Activated T-helper 1 cell treated with anti-CD3 and anti-CD28 coated beads, Interleukin-12 subunit alpha, Interleukin-12 subunit beta, Interleukin-2, Interleukin-4 antibody, amounts not matched to agents 30 ng/mL and 10 ng/mL and 1 ng/mL, durations not matched to agents 14 hours and 24 hours and 36 hours (primary cell): ENCODE measurements around the gene CRHR1. TPM values are rescaled to one million over a fixed set of nuclear protein-coding genes. Genes with fewer than 3 reads are reported as not detected.
A peak's percentile ranks its signal among the peaks of the same experiment; 100 is the strongest.

Source experiments
- DNase-seq: peaks from one replicate; pipeline ENCODE4 v3.0.0; 2021; ENCODE audit warnings: low spot score
- H3K27ac Mint-ChIP-seq: one replicate; pipeline ENCODE4 v1.8.0; 2021; ENCODE audit warnings: mild to moderate bottlenecking, mixed read lengths
- H3K27me3 Mint-ChIP-seq: one replicate; pipeline ENCODE4 v1.8.0; 2022; ENCODE audit warnings: mild to moderate bottlenecking, moderate library complexity, mixed read lengths; ENCODE audit not compliant: insufficient read depth
- H3K36me3 Mint-ChIP-seq: one replicate; pipeline ENCODE4 v1.8.0; 2021; ENCODE audit warnings: low read depth, mixed read lengths
- H3K4me1 Mint-ChIP-seq: one replicate; pipeline ENCODE4 v1.8.0; 2021; ENCODE audit warnings: low read depth, mixed read lengths
- H3K4me3 Mint-ChIP-seq: one replicate; pipeline ENCODE4 v1.8.0; 2021; ENCODE audit warnings: mild to moderate bottlenecking, moderate library complexity, mixed read lengths
- H3K9me3 Mint-ChIP-seq: one replicate; pipeline ENCODE4 v1.8.0; 2021; ENCODE audit warnings: mixed read lengths
- intact Hi-C: fragments of 100-400 bp; cut with micrococcal nuclease; formaldehyde crosslinking; loops from one replicate; pipeline ENCODE4 v1.15.1; 2024
- total RNA-seq: library from RNA; stranded (reverse); gene quantifications from 2 replicates; pipeline ENCODE4 v1.2.3, GENCODE V29; 2022

Gene CRHR1
- total RNA-seq, 1 donor from 2014 or later, result not detected

- intact Hi-C loops, result loop anchor here (5.0 to 10.0 kb wide), 2 partner anchors 49 to 107 kb away; partner anchors contain the start of gene MAPT
- Mint-ChIP-seq H3K9me3 (no peaks in the 10 kb centered on the region), H3K27me3 (peaks cover 74% of the 10 kb centered on the region), H3K4me1 (no peaks in the 10 kb centered on the region), H3K4me3 (peak overlapping the region; percentile 15), H3K27ac (no peak overlapping the region), H3K36me3 (no peaks in the 10 kb centered on the region)
- no peak for DNase-seq
These were observed 1.5 kb downstream of the CRHR1 start for GRCh38 chr17:45785480-45786193.

GRCh38 chr17:45786349-45786748 is 2.2 kb downstream of the CRHR1 start:
- no peaks in the 10 kb centered on the region for H3K4me1 Mint-ChIP-seq
- peak overlapping the region; percentile 15 for H3K4me3 Mint-ChIP-seq
- peaks cover 67% of the 10 kb centered on the region for H3K27me3 Mint-ChIP-seq
- no peaks in the 10 kb centered on the region for H3K36me3 Mint-ChIP-seq
- H3K27ac Mint-ChIP-seq, result no peak overlapping the region
- intact Hi-C loops, result loop anchor here (5.0 to 10.0 kb wide), 2 partner anchors 48 to 106 kb away; partner anchors contain the start of gene MAPT
- no peaks in the 10 kb centered on the region for H3K9me3 Mint-ChIP-seq
- no peak for DNase-seq

GRCh38 chr17:45787044-45787443 is 2.9 kb downstream of the CRHR1 start:
- Mint-ChIP-seq H3K9me3 (no peaks in the 10 kb centered on the region), H3K4me3 (no peak overlapping the region), H3K27me3 (peaks cover 62% of the 10 kb centered on the region), H3K4me1 (no peaks in the 10 kb centered on the region), H3K36me3 (no peaks in the 10 kb centered on the region), H3K27ac (no peak overlapping the region)
- intact Hi-C loops, result loop anchor here (5.0 to 10.0 kb wide), 2 partner anchors 48 to 105 kb away; partner anchors contain the start of gene MAPT
- no peak for DNase-seq

- intact Hi-C loops, result loop anchor here (5.0 to 10.0 kb wide), 2 partner anchors 47 to 105 kb away; partner anchors contain the start of gene MAPT
These were observed 3.5 kb downstream of the CRHR1 start for GRCh38 chr17:45787656-45788055.

GRCh38 chr17:45788057-45788456 is 3.9 kb downstream of the CRHR1 start:
- Mint-ChIP-seq H3K27ac (no peak overlapping the region), H3K4me3 (no peak overlapping the region), H3K36me3 (no peaks in the 10 kb centered on the region), H3K9me3 (no peaks in the 10 kb centered on the region), H3K4me1 (no peaks in the 10 kb centered on the region), H3K27me3 (peaks cover 55% of the 10 kb centered on the region)
- DNase-seq, result no peak
- intact Hi-C loops, result loop anchor here (5.0 to 10.0 kb wide), 2 partner anchors 47 to 104 kb away; partner anchors contain the start of gene MAPT

More at GRCh38 chr17:45787656-45788055, 3.5 kb downstream of the CRHR1 start:
- H3K36me3 Mint-ChIP-seq, result no peaks in the 10 kb centered on the region
- H3K9me3 Mint-ChIP-seq, result no peaks in the 10 kb centered on the region
- no peak for DNase-seq
- no peak overlapping the region for H3K4me3 Mint-ChIP-seq
- peaks cover 59% of the 10 kb centered on the region for H3K27me3 Mint-ChIP-seq
- no peaks in the 10 kb centered on the region for H3K4me1 Mint-ChIP-seq
- H3K27ac Mint-ChIP-seq, result no peak overlapping the region

GRCh38 chr17:45789874-45790273 is 5.8 kb downstream of the CRHR1 start:
- DNase-seq, result no peak
- no peaks in the 10 kb centered on the region for H3K4me1 Mint-ChIP-seq
- no peaks in the 10 kb centered on the region for H3K9me3 Mint-ChIP-seq
- intact Hi-C loops, result loop anchor here (5.0 to 10.0 kb wide), 2 partner anchors 45 to 102 kb away; partner anchors contain the start of gene MAPT
- H3K27me3 Mint-ChIP-seq, result peaks cover 54% of the 10 kb centered on the region
- no peak overlapping the region for H3K27ac Mint-ChIP-seq
- H3K4me3 Mint-ChIP-seq, result no peak overlapping the region
- no peaks in the 10 kb centered on the region for H3K36me3 Mint-ChIP-seq

- intact Hi-C loops, result no loop called here
- no peak for DNase-seq
- no peak overlapping the region for H3K27ac Mint-ChIP-seq
- no peaks in the 10 kb centered on the region for H3K4me1 Mint-ChIP-seq
- H3K9me3 Mint-ChIP-seq, result no peaks in the 10 kb centered on the region
- no peak overlapping the region for H3K4me3 Mint-ChIP-seq
- no peaks in the 10 kb centered on the region for H3K36me3 Mint-ChIP-seq
- H3K27me3 Mint-ChIP-seq, result peaks cover 53% of the 10 kb centered on the region
These were observed 6.3 kb downstream of the CRHR1 start for GRCh38 chr17:45790296-45790922.

GRCh38 chr17:45791041-45791582 is 7.0 kb downstream of the CRHR1 start:
- intact Hi-C loops, result no loop called here
- Mint-ChIP-seq H3K27me3 (peaks cover 46% of the 10 kb centered on the region), H3K27ac (no peak overlapping the region), H3K36me3 (no peaks in the 10 kb centered on the region), H3K4me1 (no peaks in the 10 kb centered on the region), H3K4me3 (no peak overlapping the region), H3K9me3 (no peaks in the 10 kb centered on the region)
- DNase-seq, result no peak

- Mint-ChIP-seq H3K36me3 (no peaks in the 10 kb centered on the region), H3K9me3 (no peaks in the 10 kb centered on the region), H3K4me1 (no peaks in the 10 kb centered on the region), H3K27me3 (peaks cover 41% of the 10 kb centered on the region), H3K4me3 (no peak overlapping the region), H3K27ac (no peak overlapping the region)
- DNase-seq, result no peak
- intact Hi-C loops, result no loop called here
These were observed 7.8 kb downstream of the CRHR1 start for GRCh38 chr17:45791935-45792334.

- H3K27ac Mint-ChIP-seq, result no peak overlapping the region
- H3K4me3 Mint-ChIP-seq, result no peak overlapping the region
- H3K36me3 Mint-ChIP-seq, result no peaks in the 10 kb centered on the region
- H3K9me3 Mint-ChIP-seq, result no peaks in the 10 kb centered on the region
- H3K4me1 Mint-ChIP-seq, result no peaks in the 10 kb centered on the region
- intact Hi-C loops, result no loop called here
- DNase-seq, result no peak
- H3K27me3 Mint-ChIP-seq, result peaks cover 36% of the 10 kb centered on the region
These were observed 8.3 kb downstream of the CRHR1 start for GRCh38 chr17:45792437-45792836.

GRCh38 chr17:45792995-45793755 is 9.1 kb downstream of the CRHR1 start:
- intact Hi-C loops, result no loop called here
- H3K27ac Mint-ChIP-seq, result no peak overlapping the region
- no peak overlapping the region for H3K4me3 Mint-ChIP-seq
- no peaks in the 10 kb centered on the region for H3K4me1 Mint-ChIP-seq
- H3K36me3 Mint-ChIP-seq, result no peaks in the 10 kb centered on the region
- DNase-seq, result no peak
- H3K9me3 Mint-ChIP-seq, result no peaks in the 10 kb centered on the region
- peaks cover 31% of the 10 kb centered on the region for H3K27me3 Mint-ChIP-seq

- Mint-ChIP-seq H3K36me3 (no peaks in the 10 kb centered on the region), H3K9me3 (no peaks in the 10 kb centered on the region), H3K4me3 (no peak overlapping the region), H3K27me3 (peaks cover 23% of the 10 kb centered on the region), H3K27ac (no peak overlapping the region), H3K4me1 (no peaks in the 10 kb centered on the region)
- DNase-seq, result no peak
- intact Hi-C loops, result no loop called here
These were observed 9.9 kb downstream of the CRHR1 start for GRCh38 chr17:45793999-45794540.
